Activated T-helper 17 cell treated with anti-CD3 and anti-CD28 coated beads, Interleukin-2, amount 50 U/mL, for 72 hours (primary cell): ENCODE results near the gene OLIG1. TPM values are rescaled to one million over a fixed set of nuclear protein-coding genes. Genes with fewer than 3 reads are reported as not detected.
A peak's percentile ranks its signal among the peaks of the same experiment; 100 is the strongest.

ENCODE experiments used
- ATAC-seq: fragments of 150-1000 bp; cut with Tn5 transposase; replicated peaks from 2 replicates; pipeline ENCODE4 v1.10.0; 2021; ENCODE audit warnings: mild to moderate bottlenecking, moderate library complexity
- H3K27ac Mint-ChIP-seq: one replicate; pipeline ENCODE4 v1.8.0; 2022; ENCODE audit warnings: mixed read lengths
- H3K27me3 Mint-ChIP-seq: one replicate; pipeline ENCODE4 v1.8.0; 2022; ENCODE audit warnings: mixed read lengths
- H3K36me3 Mint-ChIP-seq: one replicate; pipeline ENCODE4 v1.8.0; 2022; ENCODE audit warnings: low read depth, mild to moderate bottlenecking, mixed read lengths
- H3K4me1 Mint-ChIP-seq: one replicate; pipeline ENCODE4 v1.8.0; 2022; ENCODE audit warnings: mixed read lengths
- H3K4me3 Mint-ChIP-seq: one replicate; pipeline ENCODE4 v1.8.0; 2022; ENCODE audit warnings: mild to moderate bottlenecking, mixed read lengths
- H3K9me3 Mint-ChIP-seq: one replicate; pipeline ENCODE4 v1.8.0; 2022; ENCODE audit warnings: mixed read lengths
- total RNA-seq, 2 donors: library from RNA; stranded (reverse); gene quantifications; one replicate each; pipeline ENCODE4 v1.2.3, GENCODE V29; 2022

OLIG1 gene
- total RNA-seq, 2 donors from 2014 or later = not detected

- H3K9me3 Mint-ChIP-seq = no peaks in the 10 kb centered on the region
- ATAC-seq = no peak
- no peak overlapping the region for H3K4me3 Mint-ChIP-seq
- peaks cover 34% of the 10 kb centered on the region for H3K27me3 Mint-ChIP-seq
- no peak overlapping the region for H3K27ac Mint-ChIP-seq
- H3K36me3 Mint-ChIP-seq = no peaks in the 10 kb centered on the region
- peaks cover 16% of the 10 kb centered on the region for H3K4me1 Mint-ChIP-seq
Observed at GRCh38 chr21:33112681-33113080, 42.7 kb downstream of the OLIG1 start.

DNA sequence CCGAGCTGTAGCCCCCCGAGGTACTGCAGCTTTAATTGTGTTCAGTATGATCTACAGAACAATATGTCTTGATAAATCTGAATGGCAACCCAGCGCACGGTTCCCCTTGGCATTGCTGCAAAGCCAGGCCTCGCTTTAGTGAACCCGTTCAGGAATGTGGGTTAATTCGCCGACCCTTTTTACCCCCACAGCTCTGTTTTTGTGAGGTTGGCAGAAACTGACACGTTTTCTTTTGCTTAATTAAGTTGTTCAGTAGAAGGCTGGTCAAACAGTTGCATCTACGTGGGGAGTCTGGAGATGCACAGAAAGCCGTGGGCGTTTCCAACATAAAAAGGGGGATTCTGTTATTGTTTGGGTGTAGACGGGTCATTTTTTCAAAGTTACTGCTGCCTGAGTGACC is 43.2 kb downstream of the OLIG1 start:
- Mint-ChIP-seq H3K9me3 (no peaks in the 10 kb centered on the region), H3K4me1 (peaks cover 16% of the 10 kb centered on the region), H3K27me3 (peaks cover 31% of the 10 kb centered on the region), H3K27ac (no peak overlapping the region), H3K36me3 (no peaks in the 10 kb centered on the region), H3K4me3 (no peak overlapping the region)
- ATAC-seq = no peak

- peaks cover 22% of the 10 kb centered on the region for H3K27me3 Mint-ChIP-seq
- H3K9me3 Mint-ChIP-seq = no peaks in the 10 kb centered on the region
- peaks cover 14% of the 10 kb centered on the region for H3K4me1 Mint-ChIP-seq
- no peak for ATAC-seq
- no peak overlapping the region for H3K4me3 Mint-ChIP-seq
- no peaks in the 10 kb centered on the region for H3K36me3 Mint-ChIP-seq
- no peak overlapping the region for H3K27ac Mint-ChIP-seq
Observed at GRCh38 chr21:33114276-33114675, 44.3 kb downstream of the OLIG1 start.

DNA sequence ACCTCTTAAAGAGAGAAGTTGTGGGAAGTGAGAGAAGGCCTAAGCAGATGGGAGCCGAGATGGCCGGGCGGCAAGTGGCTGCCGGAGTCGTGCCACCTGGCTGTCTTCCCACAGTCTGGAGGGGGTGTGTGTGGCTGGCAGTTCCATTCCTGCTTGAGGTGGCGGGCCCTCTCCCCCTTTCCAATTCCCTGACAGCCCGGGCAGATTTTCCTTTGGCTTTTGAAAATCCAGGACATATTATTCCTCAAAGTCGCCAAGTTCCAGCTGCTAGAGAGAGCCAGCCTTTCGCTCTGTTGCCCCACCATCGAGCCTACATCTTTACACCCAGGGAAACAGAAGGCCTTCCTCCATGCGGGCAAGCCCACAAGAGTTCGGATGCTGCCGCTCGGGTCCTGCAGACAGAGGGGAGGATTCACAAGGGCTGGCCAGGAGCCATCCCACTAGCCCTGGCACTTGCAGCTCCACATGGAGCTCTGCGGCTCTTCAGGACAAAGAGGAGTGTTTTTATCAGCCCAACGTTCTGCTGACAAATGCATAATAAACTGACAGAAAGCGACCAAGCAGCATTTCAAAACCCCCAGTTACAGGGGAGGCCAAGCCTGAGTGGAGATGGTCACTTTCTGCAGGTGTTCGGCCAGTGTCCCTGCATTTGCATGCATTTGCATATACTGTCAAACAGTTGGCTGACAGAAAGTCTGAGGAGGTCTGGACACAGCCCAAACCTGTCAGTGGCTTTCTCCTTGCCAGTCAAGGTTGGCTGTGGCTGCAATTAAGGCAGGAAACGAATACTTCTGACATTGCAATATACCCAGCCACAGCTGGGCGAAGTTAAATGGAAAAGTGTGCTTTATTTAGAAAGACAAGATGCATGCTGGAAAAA is 45.9 kb downstream of the OLIG1 start:
- no peaks in the 10 kb centered on the region for H3K36me3 Mint-ChIP-seq
- no peak for ATAC-seq
- no peaks in the 10 kb centered on the region for H3K9me3 Mint-ChIP-seq
- peaks cover 12% of the 10 kb centered on the region for H3K4me1 Mint-ChIP-seq
- peak overlapping the region; percentile 40 for H3K4me3 Mint-ChIP-seq
- H3K27ac Mint-ChIP-seq = peak overlapping the region; percentile 63
- peaks cover 10% of the 10 kb centered on the region for H3K27me3 Mint-ChIP-seq

- peaks cover 12% of the 10 kb centered on the region for H3K4me1 Mint-ChIP-seq
- H3K27ac Mint-ChIP-seq = peak overlapping the region; percentile 63
- ATAC-seq = no peak
- no peaks in the 10 kb centered on the region for H3K9me3 Mint-ChIP-seq
- peak overlapping the region; percentile 40 for H3K4me3 Mint-ChIP-seq
- H3K27me3 Mint-ChIP-seq = peaks cover 6% of the 10 kb centered on the region
- no peaks in the 10 kb centered on the region for H3K36me3 Mint-ChIP-seq
Observed at GRCh38 chr21:33116676-33117075, 46.7 kb downstream of the OLIG1 start.

GRCh38 chr21:33117101-33117888 is 47.4 kb downstream of the OLIG1 start:
- ATAC-seq = no peak
- H3K4me3 Mint-ChIP-seq = no peak overlapping the region
- no peaks in the 10 kb centered on the region for H3K36me3 Mint-ChIP-seq
- no peaks in the 10 kb centered on the region for H3K9me3 Mint-ChIP-seq
- no peaks in the 10 kb centered on the region for H3K27me3 Mint-ChIP-seq
- peaks cover 12% of the 10 kb centered on the region for H3K4me1 Mint-ChIP-seq
- H3K27ac Mint-ChIP-seq = no peak overlapping the region

Other genes starting within 250 kb of the OLIG1 start
- not detected for gene OLIG2, start 44.2 kb upstream of the OLIG1 start, total RNA-seq
- 10 to 100 TPM; 34.6 to 35.4 TPM for gene IFNAR2, start 159.8 kb downstream of the OLIG1 start, total RNA-seq
- 10 to 100 TPM; 30.1 to 46.7 TPM for gene IL10RB, start 196.2 kb downstream of the OLIG1 start, total RNA-seq